CD4-positive, alpha-beta T cell treated with Interleukin-4 for 4 hours (primary cell): ENCODE results near the gene ELK4.

Source experiments
- DNase-seq: peaks from one replicate; pipeline ENCODE4 v3.0.0-alpha.2; 2020

The ELK4 gene

DNA sequence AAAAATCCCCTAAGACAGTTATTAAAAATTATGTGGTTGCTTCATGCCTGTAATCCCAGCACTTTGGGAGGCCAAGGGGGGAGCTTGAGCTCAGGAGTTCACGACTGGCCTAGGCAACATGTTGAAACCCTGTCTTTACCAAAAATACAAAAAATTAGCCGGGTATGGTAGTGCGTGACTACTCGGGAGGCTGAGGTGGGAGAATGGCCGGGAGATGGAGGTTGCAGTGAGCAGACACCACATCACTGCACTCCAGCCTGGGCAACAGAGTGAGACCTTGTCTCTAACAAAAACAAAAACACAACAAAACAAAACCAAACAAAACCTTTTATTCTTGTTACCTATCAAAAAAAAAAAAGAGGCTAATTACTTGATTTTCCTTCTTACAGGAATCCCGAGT lies 2.1 kb downstream of the ELK4 start:
- DNase-seq, result no peak

DNA sequence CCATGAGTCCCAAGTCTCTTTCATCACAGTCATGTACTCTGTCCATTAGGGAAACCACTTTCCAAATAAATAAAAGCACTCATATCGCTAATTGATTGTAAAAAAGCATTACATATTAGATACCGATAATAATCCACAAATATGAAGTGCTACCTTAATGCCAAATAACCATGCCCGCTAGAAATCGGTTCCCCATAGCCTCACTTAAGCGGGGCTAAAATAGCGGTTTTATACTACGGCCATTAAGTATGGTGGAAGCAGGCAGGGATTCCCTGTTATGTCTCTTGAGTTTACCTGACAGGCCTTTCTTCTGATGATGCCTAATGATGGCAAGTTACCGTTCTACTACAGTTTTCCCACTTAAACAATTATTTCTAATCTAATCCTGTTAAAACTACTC lies 3.9 kb downstream of the ELK4 start:
- DNase-seq, result no peak

DNA sequence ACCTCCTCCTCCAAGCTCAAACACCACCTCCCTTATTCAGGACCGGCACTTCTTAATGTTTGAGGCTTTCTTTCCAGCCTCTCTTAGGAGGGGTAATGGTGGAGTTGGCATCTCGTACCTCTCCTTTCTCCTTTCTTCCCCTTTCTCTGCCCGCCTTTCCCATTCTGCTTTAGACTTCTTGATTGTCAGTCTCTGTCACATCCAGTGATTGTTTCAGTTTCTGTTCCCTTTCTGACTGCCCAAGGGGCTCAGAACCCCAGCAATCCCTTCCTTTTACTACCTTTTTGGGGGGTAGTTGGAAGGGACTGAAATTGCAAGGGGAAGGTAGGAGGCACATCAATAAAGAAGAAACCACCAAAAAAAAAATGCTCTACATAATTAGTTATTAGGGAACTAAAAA lies 5.6 kb downstream of the ELK4 start:
- DNase-seq, result no peak

DNA sequence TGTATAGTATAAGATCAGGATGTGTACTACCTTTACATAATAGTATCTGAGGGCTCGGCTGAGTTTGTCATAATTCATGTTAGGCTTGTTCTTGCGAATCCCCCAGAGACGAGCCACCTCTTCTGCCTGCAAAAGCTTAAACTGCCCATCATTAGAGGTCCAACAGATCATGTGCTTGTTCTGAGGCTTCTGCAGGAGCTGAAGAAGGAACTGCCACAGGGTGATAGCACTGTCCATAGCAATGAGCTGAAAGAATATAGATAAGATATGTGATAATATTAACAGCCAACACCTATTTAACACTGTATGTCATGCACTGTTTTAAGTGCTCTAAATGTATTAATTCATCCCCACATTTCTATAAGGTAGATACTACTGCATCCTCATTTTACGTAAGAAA lies 8.2 kb downstream of the ELK4 start:
- DNase-seq, result no peak

DNA sequence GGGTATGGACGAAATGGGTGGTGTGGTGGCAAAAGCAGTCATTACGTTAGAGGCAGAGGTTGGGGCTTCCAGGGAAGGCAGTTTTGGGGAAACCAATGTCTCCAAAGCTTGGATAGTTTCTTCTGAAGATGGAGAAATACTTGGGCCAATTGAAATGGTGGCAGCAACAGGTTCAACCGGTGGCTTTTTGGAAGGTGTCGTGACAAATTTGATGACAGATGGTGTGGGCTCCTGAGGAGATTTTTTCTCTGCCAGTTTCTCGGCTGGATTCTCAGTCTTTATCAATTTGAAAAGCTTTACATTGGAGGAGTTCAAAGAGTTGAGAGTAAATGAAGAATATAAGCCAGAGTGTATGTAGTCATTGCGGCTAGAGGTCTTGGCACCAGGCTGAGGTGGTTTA lies 11.5 kb downstream of the ELK4 start:
- DNase-seq, result no peak

DNA sequence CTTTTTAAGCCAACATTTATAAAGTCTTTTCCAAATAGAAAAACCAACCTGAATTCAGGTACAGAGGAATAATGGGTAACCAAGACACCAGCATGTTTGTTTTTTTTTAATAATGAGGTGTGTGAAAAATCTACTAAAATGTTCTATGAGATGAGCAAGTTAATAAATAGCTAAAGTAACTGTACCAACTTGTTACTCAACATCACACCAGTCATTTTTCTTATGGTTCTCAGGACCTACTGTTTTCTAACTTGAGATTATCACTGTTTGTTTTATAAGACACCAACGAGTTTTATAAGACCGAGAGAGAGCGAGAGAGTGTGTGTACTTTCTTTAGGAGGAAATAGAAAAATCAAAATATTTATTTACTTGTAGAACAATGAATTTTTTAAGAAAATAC lies 12.4 kb downstream of the ELK4 start:
- DNase-seq, result no peak

DNA sequence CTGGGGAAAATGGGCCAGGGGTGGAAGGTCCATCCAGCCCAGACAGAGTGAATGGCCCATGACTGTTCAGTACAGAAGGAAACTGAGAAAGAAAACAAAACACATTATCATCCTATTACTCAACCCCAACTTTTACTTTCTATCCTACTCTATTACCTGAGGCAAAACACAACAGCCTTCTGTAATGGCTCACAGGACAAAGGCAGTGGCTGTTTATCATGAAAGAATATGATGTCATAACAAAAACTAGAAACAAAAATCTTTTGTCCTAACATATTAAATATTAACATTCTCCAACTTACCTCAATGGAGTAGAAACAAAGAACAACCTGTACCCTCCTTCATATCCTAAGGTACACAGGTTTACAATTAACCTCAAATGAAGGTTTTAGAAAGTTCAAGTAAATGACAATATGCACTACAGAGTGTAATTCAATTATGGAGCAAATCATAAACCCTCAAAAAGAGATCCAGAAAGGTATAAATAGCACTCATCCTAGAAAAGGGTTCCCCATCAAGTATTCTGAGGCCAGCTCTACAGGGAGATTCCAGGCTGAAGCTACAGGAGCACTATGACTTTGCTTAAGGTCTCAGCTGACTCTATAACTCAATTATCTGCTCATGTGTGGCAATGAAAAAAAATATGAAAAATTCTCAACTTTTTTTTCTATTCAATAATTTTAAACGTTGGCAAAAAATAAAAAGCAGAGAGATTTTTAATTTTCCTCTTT lies 15.1 kb downstream of the ELK4 start:
- DNase-seq, result no peak

DNA sequence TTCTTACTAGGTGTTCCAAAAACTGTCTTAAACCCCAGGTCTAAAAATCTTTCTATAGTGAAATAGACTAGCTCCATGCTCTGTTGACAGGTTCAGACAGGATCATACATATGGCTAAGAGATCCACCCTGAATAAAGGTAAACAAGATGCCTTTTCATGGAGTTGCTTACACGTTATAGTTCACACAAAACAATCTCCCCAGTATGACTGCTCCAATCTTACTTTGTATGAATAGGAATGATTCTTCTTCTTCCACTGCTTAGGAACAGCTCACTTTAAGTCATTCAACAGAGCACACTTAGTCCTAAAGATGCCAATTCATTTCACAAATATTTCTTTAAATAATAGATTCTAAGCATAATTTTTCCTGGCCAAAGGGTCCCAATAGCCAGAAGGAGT lies 16.0 kb downstream of the ELK4 start:
- DNase-seq, result no peak

DNA sequence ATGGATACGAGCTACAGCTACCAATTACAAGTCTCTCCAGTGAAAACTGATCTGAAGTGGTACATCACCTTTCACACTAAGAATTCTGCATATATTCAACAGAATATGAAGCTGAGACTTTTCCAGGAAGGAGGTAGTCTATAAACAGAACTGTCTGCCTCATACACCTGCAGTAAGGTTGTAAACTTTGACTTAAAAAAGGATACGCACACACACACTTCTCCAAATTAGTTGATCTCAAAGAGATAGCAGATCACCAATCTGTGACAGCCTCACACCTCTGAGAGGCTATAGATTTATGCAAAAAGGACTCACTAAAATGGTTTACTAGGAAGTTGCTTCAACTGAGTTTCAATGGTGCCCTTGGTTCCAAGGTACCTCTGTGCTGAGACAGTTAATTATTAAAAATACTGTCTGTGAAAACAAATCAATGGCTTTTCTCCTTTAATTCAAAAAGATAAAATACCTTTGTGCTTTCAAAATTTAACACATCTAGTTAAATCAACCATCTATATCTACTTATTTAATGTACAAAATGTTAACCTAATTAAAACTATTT lies 17.9 kb downstream of the ELK4 start:
- DNase-seq, result no peak

DNA sequence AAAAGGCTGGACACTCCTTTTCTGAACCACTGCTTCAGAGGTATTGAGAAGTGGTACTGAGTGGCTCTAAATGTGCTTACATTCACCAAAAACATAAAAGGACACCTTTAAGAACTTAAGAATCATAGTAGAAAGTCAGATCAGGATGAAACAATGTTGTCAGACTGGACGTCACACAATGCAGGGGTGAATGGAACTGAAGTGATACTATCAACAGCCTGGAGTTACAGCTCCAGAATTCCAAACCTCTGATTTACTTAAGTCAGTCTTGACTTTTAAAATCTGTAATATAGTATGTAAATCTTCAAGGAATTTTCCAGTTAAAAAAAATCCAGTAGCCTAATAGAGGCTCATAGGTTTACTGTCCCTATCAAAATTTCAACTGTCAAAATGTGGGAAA lies 19.3 kb downstream of the ELK4 start:
- DNase-seq, result no peak

DNA sequence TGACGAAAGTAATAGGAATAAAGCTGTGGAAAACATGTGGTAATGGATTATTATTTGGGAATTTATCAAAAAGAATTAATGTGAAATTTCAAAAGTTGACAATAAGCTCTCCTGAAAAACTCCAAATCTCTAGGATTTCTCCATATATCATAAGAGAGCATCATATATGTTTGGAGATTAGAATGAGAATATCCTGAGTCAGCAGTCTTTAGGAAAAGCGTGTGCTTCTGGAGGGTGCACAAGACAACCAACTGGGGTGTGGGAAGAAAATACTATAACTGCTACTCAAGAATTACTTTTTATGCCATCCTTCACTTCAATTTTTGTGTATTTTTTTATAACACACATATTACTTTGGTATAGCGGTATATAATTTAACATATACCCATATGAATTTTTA lies 19.7 kb downstream of the ELK4 start:
- no peak for DNase-seq

DNA sequence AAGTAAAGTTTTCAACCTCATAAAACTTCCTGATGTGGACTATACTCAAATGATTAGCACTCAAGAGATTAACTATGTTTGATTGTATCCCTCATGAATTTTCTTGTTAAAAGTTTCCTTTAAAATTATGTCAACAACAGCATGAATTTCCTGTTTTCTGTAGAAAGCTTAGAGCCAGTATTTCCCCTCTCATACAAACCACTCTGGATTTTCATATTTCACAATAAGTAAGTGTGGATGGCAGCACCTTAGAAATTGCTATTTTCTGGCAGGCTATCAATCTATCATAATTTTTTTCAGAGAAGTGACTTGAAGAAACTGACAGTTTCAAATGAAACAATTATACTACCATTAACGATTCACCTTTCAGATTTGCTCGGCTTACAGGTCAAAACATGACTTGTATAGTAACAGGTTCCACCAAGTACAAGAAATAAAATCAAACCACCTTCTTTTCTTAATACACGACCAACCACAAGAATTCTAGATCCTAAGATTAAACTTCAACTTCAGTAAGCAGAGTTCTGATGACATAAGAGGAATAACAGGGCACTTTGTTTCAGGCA lies 20.8 kb downstream of the ELK4 start:
- DNase-seq, result no peak

DNA sequence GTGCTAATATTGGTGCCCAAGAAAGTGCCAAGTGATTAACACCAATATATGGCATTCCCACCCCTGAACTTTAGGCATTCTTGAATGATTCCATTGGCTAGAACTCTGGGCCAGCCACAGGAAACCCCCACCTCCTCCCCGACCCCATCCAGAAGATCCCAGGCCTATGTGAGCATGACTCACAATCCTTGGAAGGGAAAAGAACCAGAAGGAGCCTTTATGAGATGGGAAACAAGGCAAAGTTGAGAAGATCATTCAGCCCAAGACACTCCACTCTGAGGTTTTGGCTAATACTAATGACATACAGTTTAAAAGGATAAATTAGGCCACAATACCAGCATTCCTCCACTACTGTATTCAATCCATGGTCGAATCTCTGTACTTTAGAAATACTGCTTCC lies 21.8 kb downstream of the ELK4 start:
- DNase-seq, result no peak

DNA sequence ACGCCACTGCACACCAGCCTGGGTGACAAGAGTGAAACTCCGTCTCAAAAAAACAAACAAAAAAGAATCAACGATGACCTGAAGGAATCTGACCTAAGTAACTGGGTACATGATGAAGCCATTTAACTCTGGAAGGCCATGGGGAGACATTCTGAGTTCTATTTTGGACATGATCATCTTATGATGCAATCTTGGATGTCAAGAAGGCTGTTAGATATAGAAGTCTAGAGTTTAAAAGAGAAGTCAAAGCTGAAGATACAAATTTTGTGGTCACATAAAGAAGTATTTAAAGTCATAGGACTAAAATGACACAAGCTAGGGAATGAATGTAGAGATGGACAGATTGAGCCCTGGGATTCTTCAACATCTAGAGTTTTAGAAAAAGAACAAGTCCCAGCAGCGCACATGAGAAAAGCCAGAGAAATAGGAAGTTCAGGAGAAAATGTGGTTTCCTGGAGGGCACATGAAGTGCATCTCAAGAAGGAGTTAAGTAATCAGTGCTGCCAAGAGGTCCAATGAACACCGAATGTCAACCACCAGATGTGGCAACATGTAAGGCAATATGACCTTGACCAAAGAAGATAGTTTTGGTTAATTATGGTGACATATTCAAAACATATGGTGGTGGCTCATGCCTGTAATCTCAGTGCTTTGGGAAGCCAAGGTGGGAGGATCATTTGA lies 26.8 kb downstream of the ELK4 start:
- no peak for DNase-seq

DNA sequence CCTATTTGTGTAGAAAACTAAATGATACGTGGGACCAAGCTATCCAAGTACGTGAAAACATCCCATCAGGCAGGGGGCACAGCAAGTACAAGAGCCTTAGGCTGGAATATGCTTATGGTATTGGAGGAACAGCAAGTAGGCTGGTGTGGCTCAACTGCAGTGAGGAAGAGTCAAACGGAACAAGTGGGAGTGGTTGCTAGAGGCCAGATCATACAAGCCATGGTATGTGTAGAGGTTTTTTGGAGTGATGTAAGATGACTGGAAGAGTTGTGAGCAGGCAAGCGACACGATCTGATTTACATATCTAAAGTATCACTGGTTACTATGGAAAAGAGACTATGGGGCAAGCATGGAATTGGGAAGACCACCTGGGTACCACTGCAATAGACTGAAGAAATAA lies 27.8 kb downstream of the ELK4 start:
- DNase-seq, result no peak

DNA sequence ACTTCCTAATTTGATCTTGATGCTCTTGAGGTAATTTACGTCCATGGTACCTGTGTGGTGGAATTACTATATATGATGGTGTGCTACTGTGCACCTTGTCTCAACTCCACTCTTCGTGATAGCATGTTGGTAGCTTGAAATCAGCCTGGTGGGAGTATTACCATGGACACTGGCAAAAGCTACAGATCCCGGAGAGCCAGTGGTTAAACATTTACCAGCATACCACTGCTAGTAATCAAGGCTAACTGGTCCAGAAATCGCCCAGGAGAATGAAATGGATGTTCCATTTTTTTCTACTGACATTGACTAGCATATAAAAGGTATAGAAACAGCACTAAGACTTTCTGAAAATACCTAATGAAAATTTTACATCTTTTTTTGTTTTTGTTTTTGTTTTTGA lies 30.6 kb downstream of the ELK4 start:
- no peak for DNase-seq

DNA sequence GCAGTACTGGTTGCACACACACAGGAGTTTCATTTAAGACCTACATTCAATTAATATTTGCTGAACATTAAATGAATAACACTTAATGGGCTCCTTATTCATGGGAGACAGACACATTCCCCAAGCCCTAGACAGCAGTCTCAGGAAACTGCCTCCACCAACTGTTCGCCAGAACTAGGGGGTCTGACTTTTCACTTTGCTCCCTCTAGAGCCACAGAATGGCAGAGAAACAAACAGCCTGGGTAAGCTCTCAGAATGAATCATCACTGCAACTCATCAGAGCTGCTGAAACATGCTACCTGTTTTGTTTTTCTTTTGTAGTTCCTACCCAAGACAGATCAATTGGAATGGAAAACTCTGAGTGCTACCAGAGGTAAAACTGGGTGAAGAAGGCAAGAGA lies 31.7 kb downstream of the ELK4 start:
- DNase-seq, result no peak

DNA sequence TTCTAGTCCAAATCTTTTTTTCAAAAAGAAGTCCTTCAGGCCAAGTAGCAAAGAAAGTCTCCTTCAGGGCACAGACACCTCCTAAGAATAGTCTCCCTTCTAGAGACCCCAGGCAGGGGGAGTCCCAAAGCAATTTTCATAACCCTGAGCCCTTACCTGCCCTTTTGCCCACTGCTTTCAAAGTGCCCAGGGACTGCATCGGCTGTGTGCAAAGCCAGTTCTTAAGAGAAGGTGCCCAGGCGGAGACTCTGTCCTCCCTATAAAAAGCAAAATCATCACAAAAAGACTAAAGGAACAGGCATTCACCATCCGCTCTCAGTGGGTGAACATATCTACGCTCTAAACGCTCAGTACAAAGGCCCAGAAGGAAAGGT lies 32.2 kb downstream of the ELK4 start:
- DNase-seq, result no peak

DNA sequence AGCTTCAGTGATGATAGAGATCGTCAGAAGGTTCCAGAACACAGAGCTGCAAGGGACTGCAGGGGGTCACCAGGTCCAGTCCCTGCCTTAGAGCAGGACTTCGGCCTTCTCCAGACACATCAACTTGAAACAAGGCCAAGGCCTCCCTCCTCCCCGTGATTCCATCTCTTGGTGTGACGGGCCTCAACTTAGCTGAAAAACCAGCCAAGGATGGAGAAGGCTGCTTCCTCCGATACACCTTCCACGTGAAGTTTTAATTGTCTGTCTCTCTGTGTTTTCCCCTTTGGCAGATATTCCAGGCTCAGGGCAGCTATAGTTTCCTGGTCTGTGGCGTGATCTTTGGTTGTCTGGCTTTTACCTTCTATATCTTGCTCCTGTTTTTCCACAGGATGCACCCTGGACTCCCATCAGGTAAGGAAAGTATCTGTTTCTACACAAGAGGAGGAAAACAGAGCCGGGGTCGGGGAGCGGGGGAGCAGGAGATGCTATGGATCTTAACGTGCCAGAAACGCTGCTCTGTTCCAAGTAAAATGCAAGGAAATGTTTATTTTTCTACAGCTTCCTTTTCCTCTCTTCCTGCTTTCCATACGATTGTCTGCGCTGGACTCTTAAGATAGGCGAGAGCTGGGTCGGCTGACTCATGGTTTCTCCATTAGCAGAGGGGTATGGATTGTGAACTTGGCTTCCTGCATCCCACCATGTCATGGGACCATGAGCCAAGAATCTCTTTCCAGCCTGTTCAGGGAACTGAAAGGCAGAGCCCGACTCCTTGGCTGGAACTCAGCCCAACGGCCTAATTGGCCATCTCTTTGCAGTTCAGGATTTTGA lies 32.8 kb downstream of the ELK4 start:
- DNase-seq, result no peak

DNA sequence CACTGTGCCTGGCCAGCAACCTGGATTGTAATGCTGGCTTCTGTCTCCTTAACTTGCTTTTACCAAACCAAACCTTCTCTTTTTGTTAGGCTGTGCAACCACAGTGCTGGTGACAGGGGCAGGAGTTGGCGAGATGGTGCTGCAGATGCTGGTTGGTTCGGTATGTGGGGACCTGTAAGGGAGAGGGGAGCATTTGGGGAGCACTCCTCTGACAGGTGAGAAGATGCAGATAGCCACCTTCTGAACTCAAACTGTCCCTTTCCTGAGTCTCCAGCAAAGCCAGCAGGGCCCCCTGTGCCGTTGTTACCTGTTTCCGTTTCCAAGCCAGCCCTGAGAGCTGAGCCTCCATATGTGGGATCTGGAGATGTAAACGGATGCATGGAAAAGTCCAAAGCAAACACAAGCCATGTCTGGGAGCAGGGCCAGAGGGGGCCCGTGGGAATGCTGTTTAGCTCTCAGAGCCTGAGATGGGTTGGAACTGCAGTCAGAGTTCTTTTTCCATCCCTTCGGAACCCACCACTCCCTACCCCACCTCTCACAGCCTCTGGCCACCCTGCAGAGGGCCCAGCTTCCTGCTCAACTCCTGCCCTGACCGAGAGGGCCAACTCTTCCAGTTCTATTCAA lies 34.0 kb downstream of the ELK4 start:
- no peak for DNase-seq

DNA sequence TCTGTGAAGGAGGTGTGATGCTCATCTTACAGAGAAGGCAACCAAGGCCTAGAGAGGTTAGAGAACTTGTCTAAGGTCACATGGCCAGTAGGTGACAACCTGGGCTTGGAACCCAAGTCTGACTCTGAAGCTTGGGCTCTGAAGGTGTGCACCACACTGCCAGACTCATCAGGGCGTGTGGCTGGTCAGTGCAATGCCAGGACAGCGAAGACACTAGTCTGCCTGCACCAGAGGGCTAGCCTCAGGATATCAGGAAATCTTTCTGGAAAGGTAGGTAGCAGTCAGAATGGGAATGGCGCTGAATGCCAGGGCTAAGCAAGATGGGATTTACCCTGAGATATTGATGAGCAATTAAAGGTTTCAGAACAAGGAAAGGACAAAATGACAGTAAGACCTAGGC lies 34.9 kb downstream of the ELK4 start:
- DNase-seq, result no peak

DNA sequence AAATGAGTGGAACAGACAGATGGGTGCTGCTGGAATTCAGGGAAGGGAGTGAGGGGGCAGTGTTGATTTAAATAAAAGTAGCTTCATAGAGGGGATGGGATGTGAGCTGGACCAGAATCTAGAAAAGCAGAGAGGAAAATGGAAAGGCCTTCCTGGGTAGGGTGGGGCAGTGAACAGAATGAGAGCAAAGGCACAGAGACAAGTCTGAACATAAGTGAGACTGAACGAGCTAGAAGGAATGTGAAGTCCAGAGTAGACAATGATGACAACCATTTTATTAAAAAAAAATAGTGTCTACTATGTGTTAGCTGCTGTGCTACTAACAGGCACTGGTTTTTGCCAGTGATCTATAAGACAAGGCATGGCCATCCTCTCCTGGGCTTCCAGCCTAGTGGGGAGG lies 36.0 kb downstream of the ELK4 start:
- DNase-seq, result no peak

DNA sequence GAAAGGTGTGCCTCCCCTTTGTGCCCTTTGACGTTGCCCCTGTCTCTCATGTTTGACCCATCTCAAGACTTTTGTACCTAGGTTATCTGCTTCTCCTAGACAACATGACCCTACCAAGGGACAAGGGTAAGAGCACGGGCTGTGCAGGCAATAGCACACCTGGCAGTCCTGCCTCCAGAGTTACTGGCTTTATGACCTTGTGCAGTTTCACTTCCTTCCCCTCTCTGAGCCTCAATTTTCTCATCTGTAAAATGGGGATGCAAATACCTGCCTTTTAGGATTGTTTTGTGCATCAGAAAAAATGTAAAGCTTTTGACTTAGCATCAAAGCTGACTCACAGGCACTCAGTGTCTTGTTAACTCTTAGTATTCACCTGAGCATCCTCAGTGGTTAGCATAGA lies 36.4 kb downstream of the ELK4 start:
- DNase-seq, result no peak
